ENCODE data around the gene SLC24A4.

SLC24A4 gene

GRCh38 chr14:92437309-92437708 is 114.3 kb downstream of the SLC24A4 start:
- DNase-seq (ENCODE audit: low read depth, low spot score), result no peak

DNA sequence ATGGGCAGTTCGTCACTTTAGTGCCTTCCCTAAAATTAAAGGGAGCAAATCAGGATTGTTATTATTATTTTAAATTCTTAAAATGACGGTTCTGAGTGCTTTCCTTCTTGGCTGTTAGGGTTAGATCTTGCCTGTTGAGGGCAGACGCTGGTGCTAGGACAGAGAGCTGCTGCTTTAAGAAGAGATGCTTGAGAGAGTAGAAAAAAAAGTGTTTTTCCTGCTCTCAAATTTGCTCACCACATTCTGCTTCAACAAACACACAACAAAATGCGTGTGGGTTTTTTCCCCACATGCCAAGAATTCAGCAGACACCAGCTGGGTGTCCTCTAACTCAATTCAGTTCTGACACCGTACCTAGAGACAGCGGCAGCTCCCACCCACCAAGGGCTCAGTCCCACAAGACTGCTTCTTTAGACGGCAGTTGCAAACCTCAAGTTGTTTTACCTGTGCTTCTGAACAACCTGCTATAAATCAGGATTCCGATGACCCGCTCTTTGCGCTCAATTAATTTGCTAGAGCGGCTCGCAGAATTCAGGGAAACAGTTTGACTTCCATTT is 114.8 kb downstream of the SLC24A4 start:
- DNase-seq (ENCODE audit: low read depth, low spot score), result no peak

GRCh38 chr14:92439537-92440344 is 116.8 kb downstream of the SLC24A4 start:
- DNase-seq (ENCODE audit: low read depth, low spot score), result no peak

- no peak for DNase-seq (ENCODE audit: low read depth, low spot score)
Observed at GRCh38 chr14:92440345-92441003, 117.5 kb downstream of the SLC24A4 start.

GRCh38 chr14:92441751-92442504 is 119.0 kb downstream of the SLC24A4 start:
- no peak for DNase-seq (ENCODE audit: low read depth, low spot score)

GRCh38 chr14:92443167-92443566 is 120.2 kb downstream of the SLC24A4 start:
- no peak for DNase-seq (ENCODE audit: low read depth, low spot score)

DNA sequence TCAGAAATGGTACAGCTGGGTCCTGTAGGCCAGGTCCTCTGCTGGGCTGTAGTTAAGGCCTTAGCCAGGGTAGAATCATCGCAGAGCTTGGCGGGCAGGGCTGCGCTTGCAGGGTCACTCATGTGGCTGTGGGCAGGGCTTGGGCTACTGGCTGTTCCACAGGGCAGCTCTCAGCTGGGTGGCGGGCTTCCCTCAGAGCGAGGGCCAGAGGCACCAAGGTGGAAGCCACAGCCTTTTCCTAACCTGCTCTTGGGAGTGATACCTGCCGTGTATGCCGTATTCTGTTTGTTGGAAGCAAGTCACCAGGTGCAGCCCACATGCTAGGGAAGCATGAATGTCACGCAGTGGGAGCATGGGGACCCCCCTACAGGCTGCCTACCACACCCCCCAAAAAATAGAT is 120.8 kb downstream of the SLC24A4 start:
- no peak for DNase-seq (ENCODE audit: low read depth, low spot score)

- DNase-seq (ENCODE audit: low read depth, low spot score), result no peak
Observed at GRCh38 chr14:92446771-92447170, 123.8 kb downstream of the SLC24A4 start.

DNA sequence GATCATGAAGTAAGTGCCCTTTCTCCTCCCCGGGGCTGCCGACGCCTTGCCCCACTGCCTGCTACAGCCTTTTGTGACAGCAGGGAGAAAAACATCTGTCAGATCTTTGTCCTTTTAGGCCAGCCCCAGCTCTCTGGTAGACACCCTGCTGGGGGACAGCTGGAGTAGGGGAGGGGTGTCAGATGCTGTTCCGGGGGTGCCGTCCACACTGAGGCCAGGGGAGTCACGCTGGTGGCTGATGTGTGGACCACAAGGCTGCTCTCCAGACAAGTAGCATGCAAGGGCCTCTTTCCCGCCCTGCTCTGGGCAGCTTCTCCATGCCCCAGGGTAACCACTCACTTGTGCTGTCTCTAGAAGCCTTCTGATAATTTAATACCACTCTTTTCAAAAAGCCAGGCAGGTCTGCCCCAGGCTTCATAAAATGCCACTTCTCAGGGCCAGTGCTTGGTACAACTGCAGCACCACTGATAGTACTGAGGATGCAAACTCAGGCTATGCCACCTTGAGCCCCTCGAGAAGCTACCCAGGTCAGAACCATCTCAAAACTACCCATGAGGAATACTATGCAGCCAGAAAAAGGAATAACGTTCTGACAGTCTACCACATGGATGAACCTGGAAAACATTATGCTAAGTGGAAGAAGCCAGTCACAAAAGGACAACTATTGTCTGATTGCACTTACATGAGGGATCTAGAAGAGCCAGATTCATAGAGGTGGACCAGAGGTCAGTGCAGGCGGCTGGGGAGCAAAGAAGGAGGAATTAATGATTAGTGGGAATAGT is 124.6 kb downstream of the SLC24A4 start:
- DNase-seq (ENCODE audit: low read depth, low spot score), result no peak

DNA sequence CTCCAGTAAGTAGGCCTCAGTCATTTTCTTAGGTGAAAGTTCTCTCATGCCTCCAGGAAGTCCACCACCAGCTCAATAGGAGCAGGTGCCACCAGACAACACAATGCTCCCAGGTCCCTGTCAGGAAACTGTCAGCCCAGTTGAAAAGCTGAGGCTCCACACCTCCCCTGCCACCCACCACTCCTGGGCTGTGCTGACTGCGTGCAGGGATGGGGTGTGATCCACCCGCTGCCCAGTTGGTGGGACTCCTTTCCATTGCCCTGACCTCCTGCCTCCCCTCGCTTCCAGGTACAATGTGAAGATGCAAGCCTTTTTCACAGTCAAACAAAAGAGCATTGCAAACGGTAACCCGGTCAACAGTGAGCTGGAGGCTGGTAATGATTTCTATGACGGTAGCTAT is 125.8 kb downstream of the SLC24A4 start:
- no peak for DNase-seq (ENCODE audit: low read depth, low spot score)

DNA sequence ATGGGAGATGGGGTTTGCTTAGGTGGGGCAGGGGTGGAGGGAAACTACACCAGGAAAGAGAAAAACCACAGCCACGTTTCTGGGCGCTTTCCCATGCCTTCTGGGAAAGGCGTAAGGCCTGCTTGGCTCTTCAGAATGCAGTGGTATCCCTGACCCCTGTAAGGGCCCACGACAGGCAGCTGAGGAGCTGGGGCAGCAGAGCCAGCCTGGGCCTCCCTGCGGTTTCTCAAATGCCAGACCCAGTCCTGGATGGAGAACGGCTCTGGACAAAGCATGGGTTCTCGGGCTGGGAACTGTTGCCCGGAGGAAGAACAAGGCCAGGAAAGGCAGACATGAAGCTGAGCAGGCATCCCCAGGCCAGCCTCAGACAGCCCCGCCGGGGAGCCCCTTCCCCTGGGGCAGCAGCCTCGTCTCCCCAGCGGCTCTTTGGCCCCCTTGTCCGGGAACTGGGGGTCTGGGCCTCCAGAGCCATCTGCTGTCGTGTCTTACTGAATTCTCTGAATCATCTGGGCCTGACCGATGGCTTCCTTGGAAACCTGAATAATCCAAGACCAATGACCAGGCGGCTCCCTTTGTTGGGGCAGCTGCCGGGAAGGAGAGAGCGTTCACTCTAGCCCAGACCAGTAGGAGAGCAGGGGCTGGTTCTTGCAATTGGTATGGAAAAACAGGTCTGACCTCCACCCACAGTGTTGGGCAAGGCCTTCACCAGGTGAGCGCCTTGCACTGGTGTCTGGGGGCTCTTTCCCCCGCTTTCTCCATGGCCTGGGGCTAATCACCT is 126.6 kb downstream of the SLC24A4 start:
- DNase-seq (ENCODE audit: low read depth, low spot score), result no peak

DNA sequence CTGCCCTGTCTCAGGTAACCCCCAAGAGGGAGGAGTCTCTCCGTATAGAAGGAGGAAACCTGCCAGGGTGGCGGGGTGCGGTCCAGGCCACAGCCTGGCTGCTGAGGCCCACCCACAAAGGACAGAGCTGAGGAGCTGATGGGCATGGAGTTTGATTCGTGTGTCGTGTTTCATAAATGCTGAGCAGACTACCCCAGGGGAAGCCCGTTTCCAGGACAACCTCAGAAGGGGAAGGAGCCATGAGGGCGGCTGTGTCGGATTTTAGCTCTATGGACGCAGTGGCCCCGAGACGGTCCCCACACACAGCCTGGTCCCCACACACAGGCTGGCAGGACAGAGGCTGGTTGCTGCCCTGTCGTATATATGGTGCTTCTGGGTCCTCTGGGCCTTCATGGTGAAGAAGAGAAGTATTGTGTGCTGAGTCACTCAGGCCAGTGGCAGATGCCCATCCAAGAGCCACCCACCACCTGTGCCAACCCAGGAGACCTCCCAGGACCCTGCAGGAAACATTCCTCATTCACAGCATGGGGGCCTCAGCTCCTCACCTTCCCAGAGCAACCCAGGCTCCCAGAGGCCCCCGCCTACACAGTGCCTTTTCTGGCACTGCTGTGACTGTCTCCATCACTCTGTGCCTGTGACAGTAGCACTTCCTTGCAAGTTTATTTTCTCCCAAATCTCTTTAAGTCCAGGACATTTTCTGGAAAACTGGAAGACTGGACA is 127.5 kb downstream of the SLC24A4 start:
- DNase-seq (ENCODE audit: low read depth, low spot score), result no peak

- DNase-seq (ENCODE audit: low read depth, low spot score), result no peak
Observed at GRCh38 chr14:92451245-92451644, 128.3 kb downstream of the SLC24A4 start.

- DNase-seq (ENCODE audit: low read depth, low spot score), result no peak
Observed at GRCh38 chr14:92451755-92452154, 128.8 kb downstream of the SLC24A4 start.

- DNase-seq (ENCODE audit: low read depth, low spot score), result no peak
Observed at GRCh38 chr14:92452471-92452870, 129.5 kb downstream of the SLC24A4 start.

DNA sequence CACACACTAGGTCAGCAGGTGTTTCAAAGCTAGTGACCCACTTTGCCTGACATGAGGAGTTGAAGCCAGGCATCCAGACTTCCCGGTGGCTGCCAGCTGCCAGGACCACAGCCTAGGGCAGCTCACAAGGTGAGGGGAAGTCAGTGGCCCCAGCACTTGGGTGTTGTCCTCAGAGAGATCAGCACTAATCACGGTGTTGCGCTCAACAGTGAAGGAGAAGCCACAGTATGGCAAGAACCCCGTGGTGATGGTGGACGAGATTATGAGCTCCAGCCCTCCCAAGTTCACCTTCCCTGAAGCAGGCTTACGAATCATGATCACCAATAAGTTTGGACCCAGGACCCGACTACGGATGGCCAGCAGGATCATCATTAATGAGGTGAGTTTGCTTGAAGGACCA is 130.7 kb downstream of the SLC24A4 start:
- no peak for DNase-seq (ENCODE audit: low read depth, low spot score)

DNA sequence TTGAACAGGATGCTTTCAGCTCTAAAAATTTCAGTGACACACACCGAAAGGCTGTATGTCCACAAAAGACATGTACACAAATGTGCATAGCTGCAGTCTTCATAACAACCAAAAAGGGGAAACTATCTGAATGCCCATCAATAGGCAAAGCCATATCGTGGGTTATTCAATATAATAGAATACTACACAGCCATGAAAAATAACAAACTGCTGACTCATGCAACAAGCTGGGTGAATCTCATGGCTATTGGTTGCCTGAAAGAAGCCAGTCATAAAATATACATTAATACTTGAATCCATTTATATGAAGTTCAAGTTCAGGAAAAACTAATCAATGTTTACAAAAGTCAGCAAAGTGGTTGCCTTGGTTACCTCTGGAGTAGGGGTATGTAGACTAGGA is 132.3 kb downstream of the SLC24A4 start:
- no peak for DNase-seq (ENCODE audit: low read depth, low spot score)

DNA sequence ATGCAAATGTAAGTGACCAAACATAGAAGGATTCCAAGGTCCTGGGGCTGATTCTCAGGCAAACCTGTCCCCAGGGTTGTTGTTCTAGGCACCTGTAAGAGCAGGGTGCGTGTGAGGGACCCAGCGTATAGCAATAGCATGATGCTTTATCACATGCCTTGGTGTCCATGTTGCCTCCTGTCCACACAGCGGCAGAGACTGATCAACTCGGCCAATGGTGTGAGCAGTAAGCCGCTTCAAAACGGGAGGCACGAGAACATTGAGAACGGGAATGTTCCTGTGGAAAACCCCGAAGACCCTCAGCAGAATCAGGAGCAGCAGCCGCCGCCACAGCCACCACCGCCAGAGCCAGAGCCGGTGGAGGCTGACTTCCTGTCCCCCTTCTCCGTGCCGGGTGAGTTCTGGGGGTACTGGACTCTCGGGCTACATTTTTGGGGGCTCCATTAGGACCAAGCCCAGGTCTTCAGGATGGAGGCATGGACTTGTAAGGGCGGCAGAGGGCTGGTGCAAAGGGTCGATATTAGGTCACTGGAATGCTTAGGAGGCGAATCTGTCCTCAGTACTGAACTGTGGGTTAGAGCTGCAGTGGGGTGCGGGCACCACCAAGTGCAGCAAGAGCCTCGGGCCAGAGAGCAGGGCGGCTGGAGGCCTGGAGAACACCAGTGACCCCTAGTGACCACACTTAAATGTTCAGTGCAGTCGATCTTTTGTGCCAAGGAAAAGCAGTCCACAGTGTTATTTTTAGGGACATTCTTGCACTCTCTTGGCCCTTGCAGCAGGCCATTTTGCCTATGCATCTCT is 133.4 kb downstream of the SLC24A4 start:
- no peak for DNase-seq (ENCODE audit: low read depth, low spot score)

- no peak for DNase-seq (ENCODE audit: low read depth, low spot score)
Observed at GRCh38 chr14:92457016-92457565, 134.1 kb downstream of the SLC24A4 start.

All from brain pericyte (primary cell).